K562 (cell line): ENCODE results near the gene ZDHHC19. TPM values are rescaled to one million over a fixed set of nuclear protein-coding genes. Genes with fewer than 3 reads are reported as not detected.
A peak's percentile ranks its signal among the peaks of the same experiment; 100 is the strongest.

Source experiments
- ATAC-seq: fragments of 200-7000 bp; cut with Tn5 transposase; 3 replicates; pipeline ENCODE4 v1.9.1; 2020; ENCODE audit warnings: moderate library complexity
- BruUV-seq: library from RNA; stranded (reverse); fragments of 400-500 nt; replicated peaks from 2 replicates; lab custom pipeline; 2021; lab: Mats Ljungman, UMichigan
- CTCF ChIA-PET: fragments of 300-600 bp; formaldehyde crosslinking; extraction: SDS; loops from one replicate; lab custom pipeline; 2021; ENCODE audit warnings: low intra/inter-chr PET ratio; lab: Yijun Ruan, JAX
- POLR2A ChIA-PET: fragments of 300-600, 350-650 bp; sonication (Branson Sonifier 250); formaldehyde crosslinking; extraction: SDS; loops from one replicate; lab custom pipeline; 2021; ENCODE audit warnings: antibody characterized with exemption, inconsistent platforms; lab: Yijun Ruan, JAX
- DNase-seq, 4 experiments: peaks; one replicate each; pipeline versions ENCODE4 v3.0.0 to v3.0.0-alpha.2; 2011 to 2018; ENCODE audit warnings: low spot score in 3 of 4, mixed read lengths in 3 of 4; ENCODE audit errors: extremely low read depth in 1 of 4
- FAIRE-seq: peaks from 2 replicates; lab custom pipeline; 2011; peaks lifted over from hg19 to GRCh38; lab: Jason Lieb, UNC
- H2AFZ ChIP-seq: 2 replicates; pipeline ENCODE4 v1.6.0; 2011; ENCODE audit warnings: low read depth, low read length, control low read depth, inconsistent platforms
- H3K27ac ChIP-seq: fragments of 200-600 bp; 3 replicates; pipeline ENCODE4 v1.8.0; 2011; ENCODE audit warnings: low read depth, mild to moderate bottlenecking, control low read depth, inconsistent platforms, low read length, moderate library complexity, mixed read lengths; ENCODE audit errors: extremely low read depth
- H3K27me3 ChIP-seq, 2 experiments: fragments of 300-600 bp in 1 of 2; 2 replicates in 1 of 2; 3 replicates in 1 of 2; pipeline versions ENCODE4 v1.6.0 to v1.8.0; 2011; ENCODE audit warnings: inconsistent platforms in 2 of 2, low read length in 2 of 2, mild to moderate bottlenecking in 1 of 2, mixed read lengths in 1 of 2, moderate library complexity in 1 of 2; ENCODE audit not compliant: control insufficient read depth in 2 of 2, insufficient read depth in 2 of 2
- H3K36me3 ChIP-seq: fragments of 300-600 bp; 3 replicates; pipeline ENCODE4 v1.8.0; 2011; ENCODE audit warnings: mild to moderate bottlenecking, low read length, inconsistent platforms; ENCODE audit not compliant: control insufficient read depth, insufficient read depth
- H3K4me1 ChIP-seq, 2 experiments: fragments of 200-600 bp in 1 of 2; replicated peaks in 1 of 2; 2 replicates in 1 of 2; 3 replicates in 1 of 2; pipeline versions ENCODE4 v1.5.1 to v1.8.0; 2011; ENCODE audit warnings: inconsistent platforms in 2 of 2, low read length in 2 of 2, mild to moderate bottlenecking in 1 of 2, mixed read lengths in 1 of 2, moderate library complexity in 1 of 2; ENCODE audit not compliant: control insufficient read depth in 2 of 2, insufficient read depth in 2 of 2
- H3K4me2 ChIP-seq: 2 replicates; pipeline ENCODE4 v1.6.1; 2011; ENCODE audit warnings: low read length, control low read depth, inconsistent platforms, mixed read lengths; ENCODE audit not compliant: insufficient read depth
- H3K4me3 ChIP-seq: fragments of 200-600 bp; sonication (generic), shearing (Covaris generic); 2 replicates; pipeline ENCODE4 v1.5.1; 2016; ENCODE audit warnings: control low read depth, inconsistent platforms
- H3K79me2 ChIP-seq: fragments of 200-600 bp; 3 replicates; pipeline ENCODE4 v1.8.0; 2011; ENCODE audit warnings: low read length, inconsistent platforms; ENCODE audit not compliant: control insufficient read depth, insufficient read depth
- H3K9ac ChIP-seq, 2 experiments: 2 replicates each; pipeline versions ENCODE4 v1.6.0 to v1.6.1; 2011; ENCODE audit warnings: low read depth in 2 of 2, low read length in 2 of 2, control low read depth in 1 of 2, inconsistent platforms in 1 of 2, mild to moderate bottlenecking in 1 of 2, mixed read lengths in 1 of 2; ENCODE audit not compliant: insufficient read depth in 1 of 2
- H3K9me1 ChIP-seq: one replicate; pipeline ENCODE4 v1.6.0; 2011; ENCODE audit warnings: inconsistent platforms, mild to moderate bottlenecking, low read length, moderate library complexity; ENCODE audit not compliant: control insufficient read depth, insufficient read depth
- H3K9me3 ChIP-seq: replicated peaks from 2 replicates; pipeline ENCODE4 v1.5.1; 2011; ENCODE audit warnings: low read depth, low read length, inconsistent platforms; ENCODE audit not compliant: control insufficient read depth, insufficient read depth
- H4K20me1 ChIP-seq: replicated peaks from 2 replicates; pipeline ENCODE4 v1.6.1; 2011; ENCODE audit warnings: low read length, inconsistent platforms, mixed read lengths; ENCODE audit not compliant: control insufficient read depth, insufficient read depth
- C11orf30 ChIP-seq: fragments of 450-650 bp; IDR thresholded peaks from 2 replicates; pipeline ENCODE4 v1.6.1; 2016; ENCODE audit warnings: low read depth, mild to moderate bottlenecking
- CTBP1 ChIP-seq: fragments of 450-650 bp; IDR thresholded peaks from 2 replicates; pipeline ENCODE4 v1.6.1; 2016; ENCODE audit warnings: borderline replicate concordance
- FOXP1 ChIP-seq: sonication (generic); formaldehyde crosslinking; IDR thresholded peaks from 2 replicates; pipeline ENCODE4 v1.8.0; 2022; ENCODE audit warnings: mild to moderate bottlenecking, missing genetic modification reagents
- GABPA ChIP-seq: fragments of 200-800 bp; sonication (Bioruptor generic); conservative IDR thresholded peaks from 2 replicates; pipeline ENCODE4 v1.6.1; 2016; ENCODE audit warnings: low read depth, missing genetic modification characterization, missing compliant biosample characterization
- PHF8 ChIP-seq: fragments of 200-600 bp; sonication (generic); IDR thresholded peaks from 2 replicates; pipeline ENCODE4 v1.6.1; 2012; ENCODE audit warnings: mixed run types, mild to moderate bottlenecking, inconsistent platforms, low read length, moderate library complexity, borderline replicate concordance
- POLR2A ChIP-seq: fragments of 450-650 bp; conservative IDR thresholded peaks from 2 replicates; pipeline ENCODE4 v1.6.1; 2016
- RBFOX2 ChIP-seq: fragments of 200-400 bp; formaldehyde crosslinking; IDR thresholded peaks from 2 replicates; pipeline ENCODE4 v1.6.1; 2017; ENCODE audit warnings: low read depth, mild to moderate bottlenecking, low read length, moderate library complexity
- SRSF9 ChIP-seq: fragments of 200-400 bp; formaldehyde crosslinking; IDR thresholded peaks from 2 replicates; pipeline ENCODE4 v1.6.1; 2017; ENCODE audit warnings: low read depth, low read length, borderline replicate concordance
- STAG1 ChIP-seq: sonication (generic); formaldehyde crosslinking; IDR thresholded peaks from 2 replicates; pipeline ENCODE4 v1.5.0; 2020; ENCODE audit warnings: missing genetic modification reagents, borderline replicate concordance
- TEAD2 ChIP-seq: fragments of 450-650 bp; IDR thresholded peaks from 2 replicates; pipeline ENCODE4 v1.6.1; 2016; ENCODE audit warnings: missing genetic modification characterization, control low read depth, missing compliant biosample characterization
- TFAP4 ChIP-seq: sonication (generic); formaldehyde crosslinking; IDR thresholded peaks from 2 replicates; pipeline ENCODE4 v1.8.0; 2022; ENCODE audit warnings: missing genetic modification reagents, mild to moderate bottlenecking, moderate library complexity, borderline replicate concordance
- ZFX ChIP-seq: sonication (generic); formaldehyde crosslinking; IDR thresholded peaks from 2 replicates; pipeline ENCODE4 v1.8.0; 2022; ENCODE audit warnings: mild to moderate bottlenecking, missing genetic modification reagents, moderate library complexity
- ZNF134 ChIP-seq: fragments of 250-450 bp; sonication (Bioruptor Pico); conservative IDR thresholded peaks from 2 replicates; pipeline ENCODE4 v1.4.0; 2020
- ZNF408 ChIP-seq: fragments of 250-450 bp; sonication (Bioruptor Pico); IDR thresholded peaks from 2 replicates; pipeline ENCODE4 v1.4.0; 2020; ENCODE audit warnings: low read depth, mild to moderate bottlenecking, moderate library complexity
- ZSCAN29 ChIP-seq: fragments of 450-650 bp; IDR thresholded peaks from 2 replicates; pipeline ENCODE4 v1.6.1; 2017
- WGBS: fragments of 100-300 bp; shearing (Covaris generic); methylation state at CpG from one replicate; pipeline ENCODE4 v1.1.6; 2016; ENCODE audit warnings: low coverage, mixed read lengths; ENCODE audit not compliant: insufficient coverage; ENCODE audit errors: missing lambda C conversion rate; 5-methylcytosine and 5-hydroxymethylcytosine counted together
- in situ Hi-C: fragments of 300-500 bp; cut with MboI; formaldehyde crosslinking; loops from 4 replicates; pipeline ENCODE4 v1.15.0; 2018; ENCODE audit warnings: inconsistent platforms, mixed read lengths
- intact Hi-C: fragments of 100-400 bp; cut with micrococcal nuclease; formaldehyde crosslinking; loops from 2 replicates; pipeline ENCODE4 v1.14.2; 2022
- polyA plus RNA-seq, 8 experiments: library from polyadenylated mRNA; depleted of rRNA in 4 of 8; stranded (reverse) in 5 of 8; unstranded in 3 of 8; fragments of >200 nt; fragmentation: Nextera tagmentation in 2 of 8; fragmentation: Illumina TruSeq in 1 of 8; extraction: Ambion mirVana in 2 of 8; extraction: Trizol in 1 of 8; gene quantifications; 2 replicates each; pipeline versions ENCODE4 v1.2.1 to v1.2.3, GENCODE V29; 2011 to 2014; ENCODE audit warnings: inconsistent platforms in 1 of 8, missing spikeins in 1 of 8
- total RNA-seq, 7 experiments: library from RNA; depleted of rRNA in 6 of 7; stranded (reverse); fragments of >200 nt in 6 of 7; fragmentation: Illumina TruSeq in 2 of 7; extraction: Trizol in 2 of 7; gene quantifications; 2 replicates each; pipeline versions ENCODE4 v1.2.1 to v1.2.3, GENCODE V29; 2011 to 2021; ENCODE audit warnings: low replicate concordance in 1 of 7

Gene ZDHHC19
- total and polyA plus RNA-seq, 9 of the 15 experiments (the other 6 are each of a cell fraction or from before 2014, with no cell fraction given) = 0.40 to 5.5 (median 1.1) TPM

GRCh38 chr3:196162679-196163078, 48.5 kb downstream of the ZDHHC19 start:
- ChIA-PET CTCF (no interaction called here), POLR2A (interaction anchor here (1.0 kb wide), 1 partner anchor 18 kb away, joined by 3 read pairs; no protein-coding TSS in a partner anchor)
- no peaks in the 10 kb centered on the region for H3K36me3 ChIP-seq

GRCh38 chr3:196159952-196160804, 51.0 kb downstream of the ZDHHC19 start:
- H3K9me3 ChIP-seq = no peaks in the 10 kb centered on the region
- CTCF ChIA-PET = no interaction called here
- FAIRE-seq = no peak
- TF ChIP-seq C11orf30 (peak; percentile 35; the same call in 1 of the 2 replicates), STAG1 (CRISPR knock-in tag) (no peak), FOXP1 (CRISPR knock-in tag) (0 out of 2 replicates have a peak, but pooled peaks have one; percentile 36), ZSCAN29 (no peak), TFAP4 (peak; percentile 79), RBFOX2 (no peak; the same call in 1 of the 2 replicates), ZNF134 (CRISPR knock-in tag) (no peak), POLR2A (no peak), PHF8 (peak; percentile 24; the same call in 1 of the 2 replicates), CTBP1 (0 out of 2 replicates have a peak, but pooled peaks have one; percentile 22)

More at GRCh38 chr3:196162679-196163078, 48.5 kb downstream of the ZDHHC19 start:
- Histone ChIP-seq H3K9me1 (no peaks in the 10 kb centered on the region), H3K4me1 (peaks cover 20 to 31% of the 10 kb centered on the region in 2 experiments), H3K79me2 (no peaks in the 10 kb centered on the region; the same call in 2 of the 3 replicates), H3K9ac (0 out of 4 replicates have a peak overlapping the region, but pooled peaks of 1 of the 2 experiments have one; percentile 47), H3K9me3 (no peaks in the 10 kb centered on the region), H3K4me3 (no peak overlapping the region), H2AFZ (no peak overlapping the region), H3K4me2 (no peak overlapping the region), H3K27me3 (no peaks in the 10 kb centered on the region), H4K20me1 (no peaks in the 10 kb centered on the region), H3K27ac (no peak overlapping the region)
- WGBS = 84% methylated on average over 8 of the region's 9 CpGs
- BruUV-seq = no TSS peak
- DNase-seq (no peak), FAIRE-seq (no peak), ATAC-seq (no peak)
- TF ChIP-seq ZNF408 (CRISPR knock-in tag) (no peak), SRSF9 (no peak), ZFX (CRISPR knock-in tag) (no peak), TEAD2 (tag) (no peak), GABPA (no peak)
- in situ Hi-C loops (no loop called here), intact Hi-C loops (no loop called here)

More at GRCh38 chr3:196159952-196160804, 51.0 kb downstream of the ZDHHC19 start:
- Histone ChIP-seq H3K79me2 (no peaks in the 10 kb centered on the region; the same call in 2 of the 3 replicates), H3K4me1 (peaks cover 29 to 30% of the 10 kb centered on the region in 2 experiments), H3K36me3 (no peaks in the 10 kb centered on the region), H2AFZ (peak overlapping the region; percentile 94), H3K9ac (peak overlapping the region; percentile 27 to 72; a peak in 3 of 4 replicates), H3K4me3 (no peak overlapping the region), H3K27me3 (no peaks in the 10 kb centered on the region), H3K4me2 (no peak overlapping the region; the same call in 1 of the 2 replicates), H3K9me1 (no peaks in the 10 kb centered on the region), H3K27ac (peak overlapping the region; percentile 69), H4K20me1 (no peaks in the 10 kb centered on the region)
- intact Hi-C loops = no loop called here
- 51% methylated on average over 15 of the region's 15 CpGs for WGBS
- BruUV-seq = no TSS peak
- peak; percentile 93 for ATAC-seq
- in situ Hi-C loops = no loop called here
- peak; percentile 61 to 78 (median 68) for DNase-seq
- POLR2A ChIA-PET = interaction anchor here (0.6 to 1.5 kb wide), 7 partner anchors 12 to 84 kb away, joined by 3 to 4 read pairs (median 3); no protein-coding TSS in a partner anchor
